Iris pigment epithelial cell (primary cell): ENCODE results near the gene NOTCH3.

Experiments used
- DNase-seq: peaks from one replicate; pipeline ENCODE4 v3.0.0-alpha.2; 2011; ENCODE audit warnings: low read depth

The NOTCH3 gene

DNA sequence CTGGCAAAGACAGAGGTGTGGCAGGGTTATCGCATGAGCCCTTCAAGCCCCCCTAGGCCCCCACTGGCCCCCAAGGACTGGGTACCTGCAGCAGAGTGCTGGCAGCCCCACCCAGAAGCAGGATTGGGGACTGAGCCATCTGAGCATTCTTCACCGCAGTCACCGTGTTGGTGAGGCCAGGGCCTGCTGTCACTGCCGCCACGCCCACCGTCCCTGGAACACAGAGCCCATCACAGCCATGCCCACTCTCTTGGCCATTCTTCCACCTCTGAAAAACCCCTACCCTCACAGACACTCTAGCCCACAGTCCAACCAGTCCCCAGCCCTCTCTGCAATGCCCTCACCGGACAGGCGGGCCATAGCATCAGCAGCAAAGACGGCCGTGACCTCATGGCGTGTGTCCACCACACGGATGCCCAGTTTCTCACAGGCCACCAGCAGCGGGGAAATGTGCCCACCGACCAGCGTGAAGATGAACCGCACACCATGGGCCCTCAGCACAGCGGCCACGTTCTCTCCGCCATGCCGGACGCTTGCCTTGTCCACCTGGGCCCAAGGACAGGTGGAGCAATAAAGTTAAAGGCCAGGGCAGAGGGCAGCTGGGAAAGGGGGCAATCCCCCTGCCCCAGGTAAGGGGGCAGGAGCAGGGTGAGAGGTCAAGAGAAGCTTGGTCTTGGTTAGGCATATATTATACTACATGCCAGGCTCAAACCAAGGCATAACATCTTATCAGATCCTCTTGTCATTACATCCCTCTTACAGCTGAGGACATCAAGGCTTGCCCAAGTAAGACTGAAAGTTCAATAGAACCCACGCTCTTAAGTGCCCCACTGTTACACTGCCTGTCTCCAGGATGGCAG, 77.5 kb downstream of the NOTCH3 start:
- no peak for DNase-seq

DNA sequence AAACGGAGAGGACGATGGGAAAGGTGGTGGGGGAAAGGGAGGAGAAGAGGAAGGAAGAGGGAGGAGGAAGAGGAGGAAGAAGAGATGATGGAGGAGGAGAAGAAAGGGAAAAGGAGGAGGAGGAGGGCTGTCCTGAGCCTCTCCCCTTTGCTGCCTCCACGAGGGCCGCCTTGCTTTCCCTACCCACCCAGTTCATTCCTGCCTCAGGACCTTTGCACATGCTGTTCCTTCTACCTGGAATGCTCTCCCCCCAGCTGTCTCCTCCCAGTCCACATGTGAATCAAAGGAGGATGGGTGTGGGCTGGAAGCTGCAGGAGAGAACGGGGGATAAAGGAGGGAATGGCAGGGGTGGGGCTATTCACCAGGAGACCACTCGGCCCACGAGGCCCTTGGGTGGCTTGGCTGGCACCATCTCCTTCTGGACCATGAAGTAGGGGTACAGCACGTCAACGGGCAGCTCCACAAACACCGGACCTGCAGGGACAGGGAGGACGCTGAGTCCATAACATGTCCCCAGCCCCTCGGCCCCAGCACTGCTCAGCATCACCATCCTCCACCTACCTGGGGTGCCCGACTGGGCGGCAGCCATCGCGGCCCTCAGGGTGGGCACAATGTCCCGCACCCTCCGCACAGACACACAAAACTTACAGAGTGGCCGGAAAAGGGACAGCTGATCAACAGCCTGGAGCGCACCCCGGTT, 78.3 kb downstream of the NOTCH3 start:
- DNase-seq, result no peak

GRCh38 chr19:15120135-15121026, 80.4 kb downstream of the NOTCH3 start:
- DNase-seq, result no peak

GRCh38 chr19:15118789-15119494, 81.9 kb downstream of the NOTCH3 start:
- no peak for DNase-seq

DNA sequence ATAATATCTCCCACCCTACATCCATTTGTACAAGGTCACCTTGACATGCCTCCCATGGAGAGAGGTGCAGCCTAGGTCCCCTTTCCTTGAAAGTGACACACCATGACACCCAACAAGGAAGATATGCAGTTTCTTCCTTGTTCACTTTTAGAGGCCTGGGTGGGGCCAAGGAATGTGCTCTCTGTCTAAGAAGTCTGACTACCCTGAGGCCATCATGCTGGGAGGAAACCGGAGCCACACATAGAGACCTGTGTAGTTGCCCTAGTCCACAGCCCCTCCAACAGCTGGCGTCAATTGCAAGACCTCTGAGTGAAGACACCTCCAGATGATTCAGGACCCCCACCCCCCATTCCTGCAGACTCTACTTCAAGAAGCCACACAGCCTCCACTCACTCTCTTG, 82.5 kb downstream of the NOTCH3 start:
- no peak for DNase-seq

- DNase-seq, result no peak
Measured at GRCh38 chr19:15116856-15117255, 83.9 kb downstream of the NOTCH3 start.

DNA sequence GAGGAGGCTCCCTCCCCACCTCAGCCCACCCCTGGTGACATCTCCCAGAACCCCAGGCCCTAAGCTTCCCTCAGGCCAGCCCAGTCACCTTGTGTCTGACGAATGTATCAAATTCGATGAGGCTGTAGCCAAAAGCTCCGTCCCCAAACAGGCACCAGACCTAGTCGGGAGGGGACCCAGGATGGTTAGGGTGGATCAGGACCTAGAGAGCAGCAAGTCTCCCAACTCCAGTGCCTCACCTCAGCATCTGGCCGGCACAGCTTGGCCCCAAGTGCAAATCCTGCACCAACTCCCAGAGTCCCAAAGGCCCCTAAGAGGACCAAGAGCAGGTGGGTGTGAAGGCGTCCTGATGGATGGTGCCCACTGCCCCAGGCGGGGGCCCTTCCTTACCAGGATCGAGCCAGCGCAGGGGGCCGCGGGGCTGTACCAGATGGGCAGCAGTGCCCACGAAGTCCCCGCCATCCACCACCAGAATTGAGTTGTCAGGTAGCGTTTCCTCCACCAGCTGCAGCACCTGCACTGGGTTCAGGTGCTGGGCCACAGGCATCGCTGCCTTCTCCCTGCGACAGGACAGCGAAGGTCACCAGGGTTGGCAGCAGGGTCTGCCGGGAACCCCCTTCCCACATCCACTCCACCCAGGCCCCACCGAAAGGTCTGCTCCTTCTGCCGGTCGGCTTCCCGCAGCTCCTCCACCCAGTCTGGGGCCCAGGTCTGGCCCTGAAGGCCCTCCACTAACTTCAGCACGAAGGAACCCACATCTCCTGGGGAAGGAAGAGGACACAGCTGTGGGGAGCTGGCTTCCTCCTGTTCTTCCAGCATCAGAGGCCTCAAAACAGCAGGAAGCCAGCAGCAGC, 84.8 kb downstream of the NOTCH3 start:
- DNase-seq, result no peak

DNA sequence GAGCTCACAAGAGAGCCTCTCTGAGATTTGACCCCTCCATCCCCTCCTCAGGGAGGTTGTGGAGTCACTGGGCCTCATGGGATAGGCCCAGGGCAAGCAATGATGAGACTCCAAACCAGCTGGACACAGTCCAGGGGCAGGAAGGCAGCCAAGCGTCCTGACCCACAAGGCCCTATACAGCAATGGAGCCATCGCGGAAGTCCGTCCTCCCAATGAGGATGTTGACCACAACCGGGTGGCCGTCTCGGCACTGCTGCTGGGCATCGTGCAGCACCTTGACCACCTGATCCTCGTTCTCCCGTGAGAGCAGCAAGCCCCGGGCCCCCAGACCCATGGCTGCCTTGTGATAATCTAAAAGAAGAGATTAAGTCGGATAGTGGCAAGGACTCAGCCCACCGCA, 85.7 kb downstream of the NOTCH3 start:
- DNase-seq, result peak; percentile 76

GRCh38 chr19:15114153-15114540, 86.6 kb downstream of the NOTCH3 start:
- DNase-seq, result peak; percentile 67

- DNase-seq, result no peak
Measured at GRCh38 chr19:15113245-15114152, 87.3 kb downstream of the NOTCH3 start.

- no peak for DNase-seq
Measured at GRCh38 chr19:15112385-15112784, 88.4 kb downstream of the NOTCH3 start.

DNA sequence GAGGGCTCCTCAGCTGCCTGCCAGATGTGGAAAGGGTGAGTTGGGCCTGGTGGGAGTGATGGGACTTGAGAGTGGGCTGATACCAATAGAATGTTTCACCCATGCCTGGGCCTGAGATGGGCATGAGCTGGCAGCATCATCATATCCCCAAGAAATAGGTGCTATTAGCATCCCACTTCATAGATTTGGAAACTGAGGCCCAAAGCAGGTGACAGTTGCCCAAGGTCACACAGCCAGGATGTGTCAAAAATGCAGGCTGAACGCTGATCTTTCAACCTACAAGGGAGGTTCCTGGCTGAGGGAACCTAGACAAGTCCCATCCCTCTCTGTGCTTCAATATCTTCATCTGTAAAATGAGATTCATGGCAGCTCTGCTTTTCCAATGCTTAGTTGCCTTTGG, 89.0 kb downstream of the NOTCH3 start:
- no peak for DNase-seq

GRCh38 chr19:15110418-15110815, 90.4 kb downstream of the NOTCH3 start:
- no peak for DNase-seq

GRCh38 chr19:15109768-15110417, 90.9 kb downstream of the NOTCH3 start:
- DNase-seq, result no peak
